A549 (cell line): Measurements from ENCODE around the gene TEKTIP1. TPM values are rescaled to one million over a fixed set of nuclear protein-coding genes. Genes with fewer than 3 reads are reported as not detected.

Source experiments
- ATAC-seq, 2 experiments: fragments of 200-7000 bp in 1 of 2; fragments of >200 bp in 1 of 2; cut with Nextera tagmentation in 1 of 2; cut with Tn5 transposase in 1 of 2; 3 replicates each; pipeline versions ENCODE4 v1.8.0 to v1.9.1; 2018 to 2020; ENCODE audit warnings: mild to moderate bottlenecking in 1 of 2, moderate library complexity in 1 of 2
- CTCF ChIA-PET: fragments of 300-600 bp; sonication (Branson Sonifier 250); formaldehyde crosslinking; extraction: SDS; loops from one replicate; lab custom pipeline; 2021; ENCODE audit warnings: antibody characterized with exemption, inconsistent platforms; lab: Yijun Ruan, JAX
- POLR2A ChIA-PET: fragments of 350-600 bp; formaldehyde crosslinking; extraction: SDS; loops from one replicate; lab custom pipeline; 2021; ENCODE audit warnings: antibody characterized with exemption, inconsistent platforms; lab: Yijun Ruan, JAX
- DNase-seq, 2 experiments: peaks; one replicate each; pipeline versions ENCODE4 v3.0.0 to v3.0.0-alpha.2; 2011 to 2016; ENCODE audit warnings: low read depth in 1 of 2, low spot score in 1 of 2
- FAIRE-seq: peaks from 2 replicates; lab custom pipeline; 2011; peaks lifted over from hg19 to GRCh38; lab: Jason Lieb, UNC
- H3K27ac ChIP-seq, 2 experiments: fragments of >200 bp; sonication (Bioruptor Twin); formaldehyde crosslinking; 3 replicates each; pipeline ENCODE4 v1.5.1; 2016 to 2017
- H3K4me1 ChIP-seq: fragments of >200 bp; sonication (Bioruptor Twin); formaldehyde crosslinking; 3 replicates; pipeline ENCODE4 v1.6.1; 2016
- H3K4me2 ChIP-seq: fragments of >200 bp; sonication (Bioruptor Twin); formaldehyde crosslinking; 3 replicates; pipeline ENCODE4 v1.6.1; 2016
- H3K4me3 ChIP-seq: fragments of >200 bp; sonication (Bioruptor Twin); formaldehyde crosslinking; 3 replicates; pipeline ENCODE4 v1.5.1; 2016
- H3K9me3 ChIP-seq: fragments of >200 bp; sonication (Bioruptor Twin); formaldehyde crosslinking; 3 replicates; pipeline ENCODE4 v1.6.1; 2016
- CBX8 ChIP-seq: fragments of 200-600 bp; sonication (generic); IDR thresholded peaks from 2 replicates; pipeline ENCODE4 v1.6.1; 2016
- CEBPB ChIP-seq, 2 experiments: fragments of >200 bp in 1 of 2; sonication (Bioruptor Twin) in 1 of 2; formaldehyde crosslinking in 1 of 2; IDR thresholded peaks; 2 replicates each; pipeline ENCODE4 v1.6.1; 2012 to 2016
- ELK1 ChIP-seq: fragments of 150-350 bp; IDR thresholded peaks from 2 replicates; pipeline ENCODE4 v1.6.1; 2014; ENCODE audit warnings: low read depth, mild to moderate bottlenecking, low read length
- EP300 ChIP-seq, 2 experiments: fragments of >200 bp; sonication (Bioruptor Twin); formaldehyde crosslinking; IDR thresholded peaks; 2 replicates in 1 of 2; 3 replicates in 1 of 2; pipeline ENCODE4 v1.6.1; 2016 to 2017
- HMGXB4 ChIP-seq: fragments of 250-450 bp; sonication (Bioruptor Pico); IDR thresholded peaks from 2 replicates; pipeline ENCODE4 v1.5.0; 2021; ENCODE audit warnings: mild to moderate bottlenecking, moderate library complexity, borderline replicate concordance
- JUN ChIP-seq, 2 experiments: fragments of >200 bp; sonication (Bioruptor Twin); formaldehyde crosslinking; IDR thresholded peaks; 2 replicates in 1 of 2; 3 replicates in 1 of 2; pipeline ENCODE4 v1.6.1; 2016 to 2017
- NPAS2 ChIP-seq: fragments of 250-450 bp; sonication (Bioruptor Pico); IDR thresholded peaks from 2 replicates; pipeline ENCODE4 v1.8.0; 2022; ENCODE audit warnings: mild to moderate bottlenecking, moderate library complexity, borderline replicate concordance
- NR3C1 ChIP-seq: fragments of >200 bp; sonication (Bioruptor Twin); formaldehyde crosslinking; IDR thresholded peaks from 3 replicates; pipeline ENCODE4 v1.6.1; 2017
- PBX3 ChIP-seq: IDR thresholded peaks from 2 replicates; pipeline ENCODE4 v1.6.1; 2012
- POLR2AphosphoS2 ChIP-seq: conservative IDR thresholded peaks from 2 replicates; pipeline ENCODE4 v1.6.1; 2012; ENCODE audit warnings: low read length, improper control_type of control experiment, inconsistent platforms
- RAD21 ChIP-seq, 2 experiments: fragments of >200 bp in 1 of 2; sonication (Bioruptor Twin) in 1 of 2; formaldehyde crosslinking in 1 of 2; IDR thresholded peaks in 1 of 2; conservative IDR thresholded peaks in 1 of 2; 2 replicates in 1 of 2; 3 replicates in 1 of 2; pipeline ENCODE4 v1.6.1; 2012 to 2018; ENCODE audit warnings: inconsistent platforms in 1 of 2
- RCOR1 ChIP-seq: fragments of 150-350 bp; IDR thresholded peaks from 2 replicates; pipeline ENCODE4 v1.6.1; 2014; ENCODE audit warnings: antibody characterized with exemption, low read length, low read depth
- REST ChIP-seq: fragments of 200-600 bp; sonication (generic); IDR thresholded peaks from 2 replicates; pipeline ENCODE4 v1.6.1; 2016; ENCODE audit warnings: antibody characterized with exemption, mild to moderate bottlenecking, moderate library complexity
- SREBF2 ChIP-seq: fragments of 450-650 bp; IDR thresholded peaks from 2 replicates; pipeline ENCODE4 v1.6.1; 2014; ENCODE audit warnings: mild to moderate bottlenecking, moderate library complexity
- ZC3H11A ChIP-seq: fragments of 450-650 bp; IDR thresholded peaks from 2 replicates; pipeline ENCODE4 v1.6.1; 2014; ENCODE audit warnings: antibody characterized with exemption, mild to moderate bottlenecking
- ZNF302 ChIP-seq: fragments of 250-450 bp; sonication (Bioruptor Pico); IDR thresholded peaks from 2 replicates; pipeline ENCODE4 v1.9.0; 2021; ENCODE audit warnings: inconsistent platforms, mild to moderate bottlenecking, moderate library complexity
- WGBS: methylation state at CpG from one replicate; pipeline ENCODE4 v1.1.6; 2017; ENCODE audit errors: missing lambda C conversion rate; 5-methylcytosine and 5-hydroxymethylcytosine counted together
- polyA minus RNA-seq: library from RNA; depleted of rRNA, polyadenylated mRNA; stranded (reverse); fragments of >200 nt; gene quantifications from 2 replicates; pipeline ENCODE4 v1.2.3, GENCODE V29; 2011; rRNA and poly(A)+ RNA removed
- polyA plus RNA-seq, 4 experiments: library from polyadenylated mRNA; depleted of rRNA in 3 of 4; stranded (reverse); fragments of >200 nt; fragmentation: RNase III in 1 of 4; extraction: RNeasy Plus Mini Kit Qiagen cat#74134 plus additional on column Dnase treatment in 1 of 4; gene quantifications; 2 replicates in 3 of 4; 3 replicates in 1 of 4; pipeline ENCODE4 v1.2.3, GENCODE V29; 2011 to 2017

TEKTIP1 gene
- polyA plus RNA-seq (2011; rRNA removed) (not detected in 2 replicates), polyA plus RNA-seq (2017; fragmentation: RNase III; extraction: RNeasy Plus Mini Kit Qiagen cat#74134 plus additional on column Dnase treatment) (not detected in 3 replicates), polyA minus RNA-seq (not detected in 2 replicates)
- not detected in 2 replicates for polyA plus RNA-seq (2012; cell fraction: cytosol; rRNA removed)
- 0.17 and 0.24 TPM in 2 replicates for polyA plus RNA-seq (2012; cell fraction: nucleus; rRNA removed)

- Histone ChIP-seq H3K4me1 (no peaks in the 10 kb centered on the region), H3K27ac (0 out of 6 replicates have a peak within 1 kb of the TSS, but pooled peaks of 1 of the 2 experiments have one; percentile 8), H3K9me3 (no peaks in the 10 kb centered on the region), H3K4me2 (no peak within 1 kb of the TSS), H3K4me3 (no peak within 1 kb of the TSS)
- FAIRE-seq (no peak), DNase-seq (peak in 1 of 2 experiments; percentile 45), ATAC-seq (peak; percentile 16 to 30; a peak in 5 of 6 replicates)
- POLR2A ChIA-PET, result no interaction called here
- TF ChIP-seq CBX8, result no peak
- no peak for TF ChIP-seq CEBPB (IDR thresholded peaks at IDR 0.05)
- no peak for TF ChIP-seq HMGXB4 (CRISPR knock-in tag)
- TF ChIP-seq POLR2AphosphoS2, result 0 out of 2 replicates have a peak, but pooled peaks have one; percentile 33
- CTCF ChIA-PET, result interaction anchor here (0.5 to 1.5 kb wide), 2 partner anchors 36 to 57 kb away, joined by 3 to 6 read pairs; no protein-coding TSS in a partner anchor
- 87% methylated on average over 10 of the region's 28 CpGs for WGBS
Measured at GRCh38 chr19:3538965-3539755, at the start of gene TEKTIP1. TEKTIP1 (plus strand) TSS chr19:3539174; CDS start chr19:3539178, 4 bp downstream.

- H3K27ac ChIP-seq, result no peak overlapping the region
- no peak overlapping the region for H3K4me3 ChIP-seq
- H3K4me2 ChIP-seq, result no peak overlapping the region
- TF ChIP-seq EP300 (IDR thresholded peaks at IDR 0.05), result no peak
- TF ChIP-seq ZNF302 (CRISPR knock-in tag), result no peak
- no peak for TF ChIP-seq NPAS2 (CRISPR knock-in tag)
- TF ChIP-seq RAD21 (conservative IDR thresholded peaks at IDR 0.05 in 1 of 2, IDR thresholded peaks at IDR 0.05 in 1 of 2), result no peak
- no peak for TF ChIP-seq SREBF2
- TF ChIP-seq ZC3H11A, result no peak
- no peak for TF ChIP-seq NR3C1
- no peak for TF ChIP-seq PBX3
- no peak for TF ChIP-seq ELK1
- TF ChIP-seq RCOR1, result no peak
- TF ChIP-seq JUN (IDR thresholded peaks at IDR 0.05), result no peak
- no peak for TF ChIP-seq REST
- FAIRE-seq, result no peak
- CTCF ChIA-PET, result interaction anchor here (0.5 to 5.0 kb wide), 4 partner anchors 18 to 187 kb away, joined by 3 to 27 read pairs (median 5); no protein-coding TSS in a partner anchor
- 94% methylated on average over 15 of the region's 55 CpGs for WGBS
- no peak for DNase-seq
- POLR2A ChIA-PET, result no interaction called here
- no peak for ATAC-seq
- H3K4me1 ChIP-seq, result no peaks in the 10 kb centered on the region
- no peaks in the 10 kb centered on the region for H3K9me3 ChIP-seq
Measured at GRCh38 chr19:3491396-3492119, 47.4 kb upstream of the TEKTIP1 start.
